GM18870 (cell line): ENCODE data around the gene CASR.
"Not testable (repeated sequence)": the region's sequence is repeated elsewhere in the genome, so short reads cannot be mapped to it uniquely, and the experiment has no call there.

Source experiments
- ATAC-seq: cut with Tn5 transposase; IDR thresholded peaks from one replicate; pipeline ENCODE4 v1.9.1; 2021; ENCODE audit warnings: moderate library complexity; ENCODE audit not compliant: unreplicated experiment

CASR gene, protein sequence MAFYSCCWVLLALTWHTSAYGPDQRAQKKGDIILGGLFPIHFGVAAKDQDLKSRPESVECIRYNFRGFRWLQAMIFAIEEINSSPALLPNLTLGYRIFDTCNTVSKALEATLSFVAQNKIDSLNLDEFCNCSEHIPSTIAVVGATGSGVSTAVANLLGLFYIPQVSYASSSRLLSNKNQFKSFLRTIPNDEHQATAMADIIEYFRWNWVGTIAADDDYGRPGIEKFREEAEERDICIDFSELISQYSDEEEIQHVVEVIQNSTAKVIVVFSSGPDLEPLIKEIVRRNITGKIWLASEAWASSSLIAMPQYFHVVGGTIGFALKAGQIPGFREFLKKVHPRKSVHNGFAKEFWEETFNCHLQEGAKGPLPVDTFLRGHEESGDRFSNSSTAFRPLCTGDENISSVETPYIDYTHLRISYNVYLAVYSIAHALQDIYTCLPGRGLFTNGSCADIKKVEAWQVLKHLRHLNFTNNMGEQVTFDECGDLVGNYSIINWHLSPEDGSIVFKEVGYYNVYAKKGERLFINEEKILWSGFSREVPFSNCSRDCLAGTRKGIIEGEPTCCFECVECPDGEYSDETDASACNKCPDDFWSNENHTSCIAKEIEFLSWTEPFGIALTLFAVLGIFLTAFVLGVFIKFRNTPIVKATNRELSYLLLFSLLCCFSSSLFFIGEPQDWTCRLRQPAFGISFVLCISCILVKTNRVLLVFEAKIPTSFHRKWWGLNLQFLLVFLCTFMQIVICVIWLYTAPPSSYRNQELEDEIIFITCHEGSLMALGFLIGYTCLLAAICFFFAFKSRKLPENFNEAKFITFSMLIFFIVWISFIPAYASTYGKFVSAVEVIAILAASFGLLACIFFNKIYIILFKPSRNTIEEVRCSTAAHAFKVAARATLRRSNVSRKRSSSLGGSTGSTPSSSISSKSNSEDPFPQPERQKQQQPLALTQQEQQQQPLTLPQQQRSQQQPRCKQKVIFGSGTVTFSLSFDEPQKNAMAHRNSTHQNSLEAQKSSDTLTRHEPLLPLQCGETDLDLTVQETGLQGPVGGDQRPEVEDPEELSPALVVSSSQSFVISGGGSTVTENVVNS

GRCh38 chr3:122183521-122183892, at the start of gene CASR:
TSS of gene CASR (plus strand) at chr3:122183668. CDS start at chr3:122254190, 70,522 bp downstream.
- no peak for ATAC-seq

GRCh38 chr3:122146466-122146865, 37.0 kb upstream of the CASR start:
- peak; percentile 90 for ATAC-seq

DNA sequence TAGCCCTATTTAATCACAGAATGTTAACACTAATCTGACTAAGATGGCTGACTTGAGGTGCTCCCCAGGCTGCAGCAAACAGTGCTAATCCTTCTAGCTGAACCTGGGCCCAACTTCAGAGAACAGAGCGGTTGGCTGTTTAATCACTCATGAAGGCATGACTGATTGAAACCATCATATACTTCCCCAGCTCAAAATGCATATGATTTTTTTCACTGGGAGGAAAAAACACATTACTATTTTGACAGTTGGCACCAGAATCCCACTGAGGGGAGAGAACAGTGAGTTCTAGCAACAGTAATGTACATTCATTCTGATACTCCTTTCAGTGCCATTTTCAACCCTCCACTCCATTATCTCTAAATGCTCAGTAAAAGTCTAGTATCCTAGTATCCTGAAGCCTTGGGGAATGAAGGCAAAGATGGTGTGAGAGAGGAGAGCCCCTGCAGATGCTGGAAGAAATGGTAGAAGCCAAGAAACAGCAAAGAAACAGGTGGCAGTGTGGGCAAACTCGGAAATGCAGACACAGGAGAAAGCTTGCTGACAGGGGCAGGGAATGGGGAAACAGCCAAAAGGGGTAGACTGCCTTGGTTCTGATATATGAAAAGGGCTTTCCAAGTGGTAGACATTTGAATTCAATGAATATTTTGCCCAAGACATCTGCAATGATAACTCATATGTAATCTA, 34.4 kb upstream of the CASR start:
- no peak for ATAC-seq

DNA sequence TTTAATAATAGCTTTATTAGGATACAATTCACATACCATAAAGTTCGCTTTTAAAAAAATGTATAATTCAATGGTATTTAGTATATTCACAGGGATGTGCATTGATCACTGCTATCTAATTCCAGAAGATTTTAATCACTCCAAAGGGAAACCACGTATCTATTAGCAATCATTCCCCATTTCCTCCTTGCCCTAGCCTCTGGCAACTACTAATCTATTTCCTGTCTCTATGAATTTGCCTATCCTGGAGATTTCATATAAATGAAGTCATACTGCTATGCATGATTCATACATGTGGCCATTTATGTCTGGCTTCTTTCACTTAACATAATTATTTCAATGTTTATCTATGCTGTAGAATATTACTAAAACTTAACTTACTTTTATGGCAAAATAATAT, 32.0 kb upstream of the CASR start:
- ATAC-seq = no peak

GRCh38 chr3:122164983-122165382, 18.5 kb upstream of the CASR start:
- ATAC-seq = not testable (repeated sequence)

- ATAC-seq = no peak
Observed at GRCh38 chr3:122167630-122168029, 15.8 kb upstream of the CASR start.

GRCh38 chr3:122168044-122168443, 15.4 kb upstream of the CASR start:
- ATAC-seq = peak; percentile 61

DNA sequence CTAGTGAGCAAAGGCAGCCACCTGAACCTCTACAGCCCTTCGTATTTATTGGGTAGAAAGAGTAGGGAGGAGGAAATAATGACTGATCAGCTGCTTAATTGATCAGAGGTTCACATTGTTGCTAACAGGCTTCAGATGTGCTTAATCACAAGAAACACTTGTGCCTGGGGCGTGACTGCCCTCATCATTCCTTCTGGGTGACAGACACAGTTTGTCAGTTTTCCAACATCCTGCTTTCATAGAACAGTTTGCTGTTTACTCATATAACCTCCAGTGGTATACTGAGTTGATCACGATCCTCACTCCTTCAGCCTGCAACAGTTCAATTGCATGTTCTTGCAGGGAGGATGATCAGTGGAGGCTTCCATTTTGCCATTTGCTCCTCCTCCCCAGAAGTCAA, 13.6 kb upstream of the CASR start:
- ATAC-seq = no peak

- not testable (repeated sequence) for ATAC-seq
Observed at GRCh38 chr3:122171361-122171760, 12.1 kb upstream of the CASR start.

DNA sequence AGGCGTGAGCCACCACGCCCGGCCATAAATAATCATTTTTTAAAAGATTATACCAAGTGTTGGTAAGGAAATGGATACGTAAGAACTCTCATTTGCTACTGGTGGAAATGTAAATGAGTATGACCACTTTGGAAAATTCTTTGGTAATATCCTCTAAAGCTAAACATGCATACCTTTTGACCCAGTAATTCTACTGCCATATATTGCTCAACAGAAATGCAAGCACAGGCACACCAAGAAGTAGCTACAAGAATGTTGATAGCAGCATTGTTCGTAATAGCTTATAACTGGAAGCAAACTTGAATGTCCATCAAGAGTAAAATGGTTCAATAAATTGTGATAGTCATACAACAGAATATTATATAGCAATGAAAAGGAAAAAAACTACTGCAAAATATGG, 4.8 kb upstream of the CASR start:
- ATAC-seq = no peak

GRCh38 chr3:122183893-122184590, 574 bp downstream of the CASR start:
- no peak for ATAC-seq

GRCh38 chr3:122184591-122184929, 1.1 kb downstream of the CASR start:
- ATAC-seq = no peak

DNA sequence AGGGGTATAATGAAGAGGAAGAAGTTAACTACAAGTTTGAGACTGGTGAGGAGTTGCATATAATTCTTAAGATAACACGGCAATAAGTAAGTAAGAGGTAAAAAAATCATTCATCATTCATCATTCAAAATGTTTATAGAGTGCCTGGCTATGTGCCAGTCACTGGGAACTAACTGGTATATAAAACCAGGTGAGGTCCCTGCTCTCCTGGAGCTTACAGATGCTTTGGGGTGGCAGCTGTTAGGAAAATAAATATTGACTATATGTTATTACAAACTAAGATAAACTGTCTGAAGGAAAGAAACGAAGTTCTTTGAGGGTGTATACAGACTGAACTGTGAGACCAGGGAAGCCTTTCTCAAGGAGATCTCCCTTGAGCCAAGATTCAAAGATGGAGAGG, 2.9 kb downstream of the CASR start:
- no peak for ATAC-seq

DNA sequence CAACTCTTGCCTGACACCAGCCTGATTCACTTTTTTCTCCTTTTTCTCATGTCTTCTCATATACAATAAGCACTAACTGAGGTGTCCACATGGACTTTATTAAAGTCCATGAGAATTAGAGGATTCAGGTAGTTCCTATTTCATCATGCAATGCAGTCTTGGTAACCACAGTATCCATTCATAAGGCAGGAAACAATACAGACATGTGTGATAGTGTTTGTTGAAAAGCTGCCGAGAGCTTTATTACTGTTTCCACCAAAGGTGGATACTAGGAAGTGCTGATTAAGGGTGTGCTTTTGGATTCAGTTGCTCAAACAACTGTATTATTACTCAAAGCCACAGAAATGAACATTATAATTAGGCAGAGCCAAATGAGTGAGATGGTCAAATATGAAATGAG, 5.3 kb downstream of the CASR start:
- ATAC-seq = no peak

- no peak for ATAC-seq
Observed at GRCh38 chr3:122189357-122189756, 5.9 kb downstream of the CASR start.

GRCh38 chr3:122190525-122190924, 7.1 kb downstream of the CASR start:
- no peak for ATAC-seq

- no peak for ATAC-seq
Observed at GRCh38 chr3:122198966-122199365, 15.5 kb downstream of the CASR start.

- ATAC-seq = no peak
Observed at GRCh38 chr3:122199552-122199951, 16.1 kb downstream of the CASR start.

DNA sequence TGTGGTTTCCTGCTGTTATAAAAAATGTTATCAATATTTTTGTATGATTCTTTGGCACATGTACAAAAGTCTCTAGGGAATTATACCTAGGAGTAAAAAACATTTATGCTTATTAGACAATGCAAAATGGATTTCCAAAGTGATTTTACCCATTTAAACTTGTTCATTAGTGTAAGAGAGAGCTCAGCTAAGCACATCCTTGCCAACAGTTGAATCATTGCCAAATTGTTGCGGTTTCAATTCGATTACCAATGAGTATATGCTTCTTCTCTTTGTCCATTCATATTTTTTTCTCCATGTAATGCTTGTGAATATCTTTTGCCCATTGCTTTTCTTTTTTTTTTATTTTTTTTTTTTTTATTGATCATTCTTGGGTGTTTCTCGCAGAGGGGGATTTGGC, 17.2 kb downstream of the CASR start:
- no peak for ATAC-seq

GRCh38 chr3:122201476-122201875, 18.0 kb downstream of the CASR start:
- ATAC-seq = not testable (repeated sequence)

DNA sequence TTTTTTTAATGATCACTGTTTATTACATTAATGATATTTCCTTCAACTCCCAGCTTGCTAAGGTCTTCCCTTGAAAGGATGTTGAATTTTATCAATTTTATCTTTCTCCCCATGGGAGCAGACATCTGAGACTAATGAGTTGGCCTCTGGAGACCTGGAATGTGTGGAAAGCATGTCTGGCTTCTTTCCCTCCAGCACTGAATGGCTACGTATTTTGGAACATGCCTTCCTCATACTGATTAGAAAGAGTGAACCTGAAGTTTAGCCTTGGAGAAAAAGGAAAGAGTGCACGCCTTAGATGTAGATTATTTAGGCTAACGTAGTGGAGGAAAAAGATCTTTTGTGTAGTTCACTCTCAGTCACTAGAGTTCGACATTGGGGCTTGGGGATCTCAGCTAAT, 25.1 kb downstream of the CASR start:
- ATAC-seq = no peak
